GM12891 (cell line): Measurements from ENCODE around the gene ASB2.

Source experiments
- PAX5 ChIP-seq: IDR thresholded peaks from 2 replicates; pipeline ENCODE4 v1.6.1; 2011; ENCODE audit warnings: low read length, moderate library complexity, mild to moderate bottlenecking; ENCODE audit not compliant: insufficient read depth, severe bottlenecking
- POLR2A ChIP-seq: IDR thresholded peaks from 2 replicates; pipeline ENCODE4 v1.6.1; 2011; ENCODE audit warnings: low read depth, low read length, control low read depth
- POLR2AphosphoS5 ChIP-seq: IDR thresholded peaks from 2 replicates; pipeline ENCODE4 v1.6.1; 2011; ENCODE audit warnings: low read depth, low read length, control low read depth
- POU2F2 ChIP-seq: IDR thresholded peaks from 2 replicates; pipeline ENCODE4 v1.6.1; 2011; ENCODE audit warnings: low read depth, mild to moderate bottlenecking, control low read depth, low read length, moderate library complexity
- SPI1 ChIP-seq: IDR thresholded peaks from 2 replicates; pipeline ENCODE4 v1.6.1; 2011; ENCODE audit warnings: low read depth, low read length, control low read depth
- TAF1 ChIP-seq: IDR thresholded peaks from 2 replicates; pipeline ENCODE4 v1.6.1; 2011; ENCODE audit warnings: low read depth, low read length, control low read depth

DNA sequence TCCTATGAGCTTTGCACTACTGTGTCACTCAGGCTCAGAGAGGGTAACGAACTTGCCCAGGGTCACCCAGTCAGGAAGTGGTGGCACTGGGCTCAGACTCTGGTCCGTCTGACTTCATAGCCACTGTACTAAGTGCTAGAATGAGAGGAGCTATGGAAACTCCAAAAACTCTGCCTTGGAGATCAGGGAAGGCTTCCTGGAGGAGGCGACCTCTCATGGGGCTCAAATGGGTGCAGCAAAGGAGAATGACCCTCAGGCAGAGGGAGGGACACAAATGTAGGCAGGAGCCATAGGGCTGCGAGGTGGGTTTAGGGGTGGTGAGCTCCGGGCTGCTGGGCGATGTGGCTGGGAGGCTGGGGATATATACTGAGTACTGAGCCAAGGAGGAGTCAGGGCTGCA, 23.9 kb upstream of the ASB2 start:
- no peak for TF ChIP-seq POLR2A
- no peak for TF ChIP-seq POLR2AphosphoS5
- TF ChIP-seq SPI1 = no peak
- no peak for TF ChIP-seq TAF1
- no peak for TF ChIP-seq POU2F2
- TF ChIP-seq PAX5 = no peak
